Measurements from ENCODE around the gene SOHLH1. TPM values are rescaled to one million over a fixed set of nuclear protein-coding genes. Genes with fewer than 3 reads are reported as not detected.

Gene SOHLH1
- total RNA-seq, 2 donors from 2014 or later = not detected

GRCh38 chr9:135714242-135715055 is 15.2 kb upstream of the SOHLH1 start:
- Mint-ChIP-seq H3K36me3 (no peaks in the 10 kb centered on the region), H3K27ac (no peak overlapping the region), H3K9me3 (no peaks in the 10 kb centered on the region)
- ATAC-seq = no peak
- DNase-seq (ENCODE audit: low spot score in 2 of 2) = no peak

GRCh38 chr9:135712613-135713295 is 13.5 kb upstream of the SOHLH1 start:
- DNase-seq (ENCODE audit: low spot score in 2 of 2) (no peak), ATAC-seq (no peak)
- H3K36me3 Mint-ChIP-seq = no peaks in the 10 kb centered on the region
- H3K9me3 Mint-ChIP-seq = no peaks in the 10 kb centered on the region
- no peak overlapping the region for H3K27ac Mint-ChIP-seq

- H3K27ac Mint-ChIP-seq = no peak overlapping the region
- no peaks in the 10 kb centered on the region for H3K9me3 Mint-ChIP-seq
- no peaks in the 10 kb centered on the region for H3K36me3 Mint-ChIP-seq
- ATAC-seq (no peak), DNase-seq (ENCODE audit: low spot score in 2 of 2) (no peak)
Observed at GRCh38 chr9:135711881-135712280, 12.6 kb upstream of the SOHLH1 start.

GRCh38 chr9:135711391-135711790 is 12.1 kb upstream of the SOHLH1 start:
- Mint-ChIP-seq H3K36me3 (no peaks in the 10 kb centered on the region), H3K27ac (no peak overlapping the region), H3K9me3 (no peaks in the 10 kb centered on the region)
- DNase-seq (ENCODE audit: low spot score in 2 of 2) = no peak
- ATAC-seq = no peak

- DNase-seq (ENCODE audit: low spot score in 2 of 2) (no peak), ATAC-seq (no peak)
- Mint-ChIP-seq H3K27ac (no peak overlapping the region), H3K9me3 (no peaks in the 10 kb centered on the region), H3K36me3 (no peaks in the 10 kb centered on the region)
Observed at GRCh38 chr9:135708164-135708563, 8.9 kb upstream of the SOHLH1 start.

- DNase-seq (ENCODE audit: low spot score in 2 of 2) (no peak), ATAC-seq (no peak)
- H3K36me3 Mint-ChIP-seq = no peaks in the 10 kb centered on the region
- no peaks in the 10 kb centered on the region for H3K9me3 Mint-ChIP-seq
- no peak overlapping the region for H3K27ac Mint-ChIP-seq
Observed at GRCh38 chr9:135707252-135708138, 8.2 kb upstream of the SOHLH1 start.

- Mint-ChIP-seq H3K36me3 (no peaks in the 10 kb centered on the region), H3K27ac (no peak overlapping the region), H3K9me3 (no peaks in the 10 kb centered on the region)
- no peak for ATAC-seq
- no peak for DNase-seq (ENCODE audit: low spot score in 2 of 2)
Observed at GRCh38 chr9:135706288-135706687, 7.0 kb upstream of the SOHLH1 start.

GRCh38 chr9:135705376-135705775 is 6.1 kb upstream of the SOHLH1 start:
- no peak overlapping the region for H3K27ac Mint-ChIP-seq
- H3K9me3 Mint-ChIP-seq = no peaks in the 10 kb centered on the region
- no peak for DNase-seq (ENCODE audit: low spot score in 2 of 2)
- no peak for ATAC-seq
- H3K36me3 Mint-ChIP-seq = no peaks in the 10 kb centered on the region

GRCh38 chr9:135704483-135704882 is 5.2 kb upstream of the SOHLH1 start:
- no peak for DNase-seq (ENCODE audit: low spot score in 2 of 2)
- no peak for ATAC-seq
- Mint-ChIP-seq H3K9me3 (no peaks in the 10 kb centered on the region), H3K27ac (no peak overlapping the region), H3K36me3 (no peaks in the 10 kb centered on the region)

- no peak for ATAC-seq
- no peaks in the 10 kb centered on the region for H3K36me3 Mint-ChIP-seq
- no peak for DNase-seq (ENCODE audit: low spot score in 2 of 2)
- H3K9me3 Mint-ChIP-seq = no peaks in the 10 kb centered on the region
- no peak overlapping the region for H3K27ac Mint-ChIP-seq
Observed at GRCh38 chr9:135703726-135704125, 4.4 kb upstream of the SOHLH1 start.

- peak; percentile 72 to 80 for ATAC-seq
- Mint-ChIP-seq H3K9me3 (no peaks in the 10 kb centered on the region), H3K27ac (no peak within 1 kb of the TSS)
Observed at GRCh38 chr9:135701959-135702721, 2.9 kb upstream of the SOHLH1 start, which contains the start of gene KCNT1. Gene KCNT1, plus strand, starts transcription at chr9:135702185. Its CDS starts 74 bp downstream, at chr9:135702259.

GRCh38 chr9:135701067-135701958 is 2.0 kb upstream of the SOHLH1 start:
- ATAC-seq (peak; percentile 5 to 34), DNase-seq (ENCODE audit: low spot score in 2 of 2) (no peak)
- Mint-ChIP-seq H3K27ac (no peak overlapping the region), H3K9me3 (no peaks in the 10 kb centered on the region), H3K36me3 (no peaks in the 10 kb centered on the region)

More at GRCh38 chr9:135701959-135702721, 2.9 kb upstream of the SOHLH1 start, which contains the start of gene KCNT1:
- H3K36me3 Mint-ChIP-seq = no peaks in the 10 kb centered on the region
- peak; percentile 61 to 86 for DNase-seq (ENCODE audit: low spot score in 2 of 2)

- ATAC-seq = no peak
- Mint-ChIP-seq H3K36me3 (no peaks in the 10 kb centered on the region), H3K27ac (no peak overlapping the region), H3K9me3 (no peaks in the 10 kb centered on the region)
- DNase-seq (ENCODE audit: low spot score in 2 of 2) = no peak
Observed at GRCh38 chr9:135700525-135700924, 1.2 kb upstream of the SOHLH1 start.

- Mint-ChIP-seq H3K27ac (no peak overlapping the region), H3K36me3 (no peaks in the 10 kb centered on the region), H3K9me3 (no peaks in the 10 kb centered on the region)
- ATAC-seq = no peak
- no peak for DNase-seq (ENCODE audit: low spot score in 2 of 2)
Observed at GRCh38 chr9:135698767-135699166, 514 bp downstream of the SOHLH1 start.

- Mint-ChIP-seq H3K27ac (no peak overlapping the region), H3K9me3 (no peaks in the 10 kb centered on the region), H3K36me3 (no peaks in the 10 kb centered on the region)
- ATAC-seq (no peak), DNase-seq (ENCODE audit: low spot score in 2 of 2) (no peak)
Observed at GRCh38 chr9:135698236-135698635, 1.0 kb downstream of the SOHLH1 start.

Data from activated naive CD4-positive, alpha-beta T cell treated with anti-CD3 and anti-CD28 coated beads, Interleukin-2, amount 50 U/mL, for 72 hours (primary cell).